Keratinocyte (primary cell): ENCODE measurements around the gene PPM1D. TPM values are rescaled to one million over a fixed set of nuclear protein-coding genes. Genes with fewer than 3 reads are reported as not detected.

Experiments used
- DNase-seq: peaks from one replicate; pipeline ENCODE4 v3.0.0-alpha.2; 2011; ENCODE audit warnings: low read depth, missing footprints, low spot score
- FAIRE-seq: peaks from 2 replicates; lab custom pipeline; 2011; peaks lifted over from hg19 to GRCh38; lab: Jason Lieb, UNC
- H2AFZ ChIP-seq: 2 replicates; pipeline ENCODE4 v1.6.0; 2012; ENCODE audit warnings: low read length, control low read depth, inconsistent platforms; ENCODE audit not compliant: control insufficient read depth
- H3K27ac ChIP-seq: 2 replicates; pipeline ENCODE4 v1.5.1; 2011; ENCODE audit warnings: low read length; ENCODE audit not compliant: control insufficient read depth, insufficient read depth
- H3K27me3 ChIP-seq: 3 replicates; pipeline ENCODE4 v1.6.0; 2011; ENCODE audit warnings: low read length; ENCODE audit not compliant: control insufficient read depth, insufficient read depth; ENCODE audit errors: extremely low read depth
- H3K36me3 ChIP-seq, 2 experiments: 2 replicates in 1 of 2; 3 replicates in 1 of 2; pipeline ENCODE4 v1.5.1; 2011; ENCODE audit warnings: low read length in 2 of 2, mild to moderate bottlenecking in 1 of 2; ENCODE audit not compliant: control insufficient read depth in 2 of 2, insufficient read depth in 2 of 2; ENCODE audit errors: extremely low read depth in 1 of 2
- H3K4me1 ChIP-seq: 3 replicates; pipeline ENCODE4 v1.5.1; 2011; ENCODE audit warnings: low read length; ENCODE audit not compliant: control insufficient read depth, insufficient read depth; ENCODE audit errors: extremely low read depth
- H3K4me2 ChIP-seq: 3 replicates; pipeline ENCODE4 v1.6.0; 2011; ENCODE audit warnings: low read depth, low read length; ENCODE audit not compliant: control insufficient read depth, insufficient read depth; ENCODE audit errors: extremely low read depth
- H3K4me3 ChIP-seq, 3 experiments: fragments of 200-600 bp in 1 of 3; sonication (generic) in 1 of 3; 2 replicates in 2 of 3; 3 replicates in 1 of 3; pipeline ENCODE4 v1.5.1; 2011 to 2016; ENCODE audit warnings: low read length in 3 of 3, mild to moderate bottlenecking in 3 of 3, control low read depth in 2 of 3, inconsistent platforms in 1 of 3, low read depth in 1 of 3, mixed read lengths in 1 of 3, mixed run types in 1 of 3, moderate library complexity in 1 of 3; ENCODE audit not compliant: control insufficient read depth in 2 of 3, insufficient read depth in 2 of 3; ENCODE audit errors: extremely low read depth in 1 of 3
- H3K79me2 ChIP-seq: 2 replicates; pipeline ENCODE4 v1.6.0; 2012; ENCODE audit warnings: low read length; ENCODE audit not compliant: control insufficient read depth, insufficient read depth
- H3K9ac ChIP-seq: 3 replicates; pipeline ENCODE4 v1.6.0; 2011; ENCODE audit warnings: low read length; ENCODE audit not compliant: control insufficient read depth, insufficient read depth; ENCODE audit errors: extremely low read depth
- H3K9me1 ChIP-seq: 3 replicates; pipeline ENCODE4 v1.6.0; 2011; ENCODE audit warnings: low read length; ENCODE audit not compliant: control insufficient read depth, insufficient read depth; ENCODE audit errors: extremely low read depth
- H3K9me3 ChIP-seq: 2 replicates; pipeline ENCODE4 v1.5.1; 2012; ENCODE audit warnings: low read depth, low read length; ENCODE audit not compliant: control insufficient read depth
- H4K20me1 ChIP-seq: 3 replicates; pipeline ENCODE4 v1.6.0; 2011; ENCODE audit warnings: low read length; ENCODE audit not compliant: control insufficient read depth, insufficient read depth; ENCODE audit errors: extremely low read depth
- EZH2 ChIP-seq: IDR thresholded peaks from one replicate; pipeline ENCODE4 v1.6.1; 2012; ENCODE audit warnings: inconsistent platforms, mild to moderate bottlenecking, low read length, moderate library complexity
- dilution Hi-C: fragments of 300-500 bp; cut with MboI; formaldehyde crosslinking; loops from one replicate; pipeline ENCODE4 v1.7.0; 2020; ENCODE audit warnings: low sequenced_read_pairs; ENCODE audit not compliant: extremely low pct_ligation_motif_present
- polyA plus RNA-seq, 5 experiments: library from polyadenylated mRNA; depleted of rRNA in 3 of 5; stranded (reverse) in 3 of 5; stranded (forward) in 1 of 5; unstranded in 1 of 5; fragments of >200 nt; gene quantifications; 1 replicate in 1 of 5; 2 replicates in 3 of 5; 3 replicates in 1 of 5; pipeline versions ENCODE4 v1.2.1 to v1.2.3, GENCODE V29; 2011 to 2012; ENCODE audit warnings: missing spikeins in 2 of 5, low read depth in 1 of 5, low replicate concordance in 1 of 5
- TF ChIP-seq, protein P1 (sequence below), 3 experiments: IDR thresholded peaks in 1 of 3; conservative IDR thresholded peaks in 1 of 3; optimal IDR thresholded peaks in 1 of 3; 2 replicates in 2 of 3; 3 replicates in 1 of 3; pipeline versions ENCODE3 to v1.5.1; 2011; ENCODE audit warnings: low read length in 3 of 3, mild to moderate bottlenecking in 3 of 3, moderate library complexity in 2 of 3, control low read depth in 1 of 3, inconsistent platforms in 1 of 3; ENCODE audit not compliant: insufficient read depth in 2 of 3; ENCODE audit errors: extremely low read depth in 1 of 3

Gene PPM1D
- polyA plus RNA-seq, 1 donor (not counting 4 experiments of a cell fraction or from before 2014, with no cell fraction given) = 2.9 TPM

DNA sequence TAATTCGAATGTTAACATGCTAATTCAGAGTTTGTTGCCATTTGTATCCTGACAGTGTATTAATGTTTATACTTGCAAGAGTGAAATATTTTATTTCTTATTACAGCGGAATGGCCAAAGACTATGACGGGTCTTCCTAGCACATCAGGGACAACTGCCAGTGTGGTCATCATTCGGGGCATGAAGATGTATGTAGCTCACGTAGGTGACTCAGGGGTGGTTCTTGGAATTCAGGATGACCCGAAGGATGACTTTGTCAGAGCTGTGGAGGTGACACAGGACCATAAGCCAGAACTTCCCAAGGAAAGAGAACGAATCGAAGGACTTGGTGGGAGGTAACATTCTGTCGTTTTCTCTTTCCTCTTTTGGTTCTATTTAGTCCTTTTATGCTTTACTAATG lies 23.4 kb downstream of the PPM1D start:
- Histone ChIP-seq H3K4me1 (no peaks in the 10 kb centered on the region), H3K9me1 (no peaks in the 10 kb centered on the region), H3K4me2 (no peak overlapping the region), H3K9ac (no peak overlapping the region), H3K27ac (no peak overlapping the region), H3K36me3 (no peaks in the 10 kb centered on the region), H3K27me3 (no peaks in the 10 kb centered on the region), H4K20me1 (no peaks in the 10 kb centered on the region), H3K4me3 (no peak overlapping the region), H3K79me2 (peaks cover 23% of the 10 kb centered on the region), H2AFZ (no peak overlapping the region), H3K9me3 (no peaks in the 10 kb centered on the region)
- dilution Hi-C loops = no loop called here
- FAIRE-seq (no peak), DNase-seq (no peak)
- no peak for TF ChIP-seq EZH2
- TF ChIP-seq, protein P1, sequence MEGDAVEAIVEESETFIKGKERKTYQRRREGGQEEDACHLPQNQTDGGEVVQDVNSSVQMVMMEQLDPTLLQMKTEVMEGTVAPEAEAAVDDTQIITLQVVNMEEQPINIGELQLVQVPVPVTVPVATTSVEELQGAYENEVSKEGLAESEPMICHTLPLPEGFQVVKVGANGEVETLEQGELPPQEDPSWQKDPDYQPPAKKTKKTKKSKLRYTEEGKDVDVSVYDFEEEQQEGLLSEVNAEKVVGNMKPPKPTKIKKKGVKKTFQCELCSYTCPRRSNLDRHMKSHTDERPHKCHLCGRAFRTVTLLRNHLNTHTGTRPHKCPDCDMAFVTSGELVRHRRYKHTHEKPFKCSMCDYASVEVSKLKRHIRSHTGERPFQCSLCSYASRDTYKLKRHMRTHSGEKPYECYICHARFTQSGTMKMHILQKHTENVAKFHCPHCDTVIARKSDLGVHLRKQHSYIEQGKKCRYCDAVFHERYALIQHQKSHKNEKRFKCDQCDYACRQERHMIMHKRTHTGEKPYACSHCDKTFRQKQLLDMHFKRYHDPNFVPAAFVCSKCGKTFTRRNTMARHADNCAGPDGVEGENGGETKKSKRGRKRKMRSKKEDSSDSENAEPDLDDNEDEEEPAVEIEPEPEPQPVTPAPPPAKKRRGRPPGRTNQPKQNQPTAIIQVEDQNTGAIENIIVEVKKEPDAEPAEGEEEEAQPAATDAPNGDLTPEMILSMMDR (optimal IDR thresholded peaks at IDR 0.05 in 1 of 3, IDR thresholded peaks at IDR 0.05 in 1 of 3, conservative IDR thresholded peaks at IDR 0.05 in 1 of 3; ENCODE audit: extremely low read depth in 1 of 3, insufficient read depth in 2 of 3, low read length in 3 of 3) = no peak

DNA sequence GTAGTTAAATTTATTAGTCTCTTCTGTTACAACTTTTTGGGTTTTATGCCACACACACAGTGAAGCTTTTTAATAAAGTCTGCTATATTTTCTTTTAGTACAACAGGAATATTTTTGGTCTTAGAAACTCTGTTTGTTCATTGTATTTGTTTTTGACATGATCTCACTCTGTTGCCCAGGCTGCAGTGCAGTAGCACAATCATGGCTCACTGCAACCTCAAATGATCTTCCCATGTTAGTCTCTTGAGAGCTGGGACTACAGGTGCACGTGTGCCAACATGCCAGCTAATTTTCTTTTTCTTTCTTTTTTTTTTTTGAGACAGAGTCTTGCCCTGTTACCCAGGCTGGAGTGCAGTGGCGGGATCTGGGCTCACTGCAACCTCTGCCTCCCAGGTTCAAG lies 27.1 kb downstream of the PPM1D start:
- no peaks in the 10 kb centered on the region for H3K9me3 ChIP-seq
- no peaks in the 10 kb centered on the region for H3K27me3 ChIP-seq
- H3K36me3 ChIP-seq = no peaks in the 10 kb centered on the region
- H3K4me1 ChIP-seq = no peaks in the 10 kb centered on the region
- no peak overlapping the region for H3K4me3 ChIP-seq
- H3K4me2 ChIP-seq = no peak overlapping the region
- dilution Hi-C loops = no loop called here
- H3K27ac ChIP-seq = no peak overlapping the region
- peaks cover 2% of the 10 kb centered on the region for H3K79me2 ChIP-seq
- DNase-seq = no peak
- FAIRE-seq = no peak
- TF ChIP-seq, protein P1 (optimal IDR thresholded peaks at IDR 0.05 in 1 of 3, IDR thresholded peaks at IDR 0.05 in 1 of 3, conservative IDR thresholded peaks at IDR 0.05 in 1 of 3; ENCODE audit: extremely low read depth in 1 of 3, insufficient read depth in 2 of 3, low read length in 3 of 3) = no peak
- no peak for TF ChIP-seq EZH2
- H3K9ac ChIP-seq = no peak overlapping the region
- H3K9me1 ChIP-seq = no peaks in the 10 kb centered on the region
- no peak overlapping the region for H2AFZ ChIP-seq
- H4K20me1 ChIP-seq = no peaks in the 10 kb centered on the region
